ENCODE data around the gene CCDC154.

Gene CCDC154

GRCh38 chr16:1438229-1439057, 5.9 kb downstream of the CCDC154 start:
- no peak for DNase-seq (ENCODE audit: low read depth)

GRCh38 chr16:1437606-1438005, 6.8 kb downstream of the CCDC154 start:
- DNase-seq (ENCODE audit: low read depth) = no peak

DNA sequence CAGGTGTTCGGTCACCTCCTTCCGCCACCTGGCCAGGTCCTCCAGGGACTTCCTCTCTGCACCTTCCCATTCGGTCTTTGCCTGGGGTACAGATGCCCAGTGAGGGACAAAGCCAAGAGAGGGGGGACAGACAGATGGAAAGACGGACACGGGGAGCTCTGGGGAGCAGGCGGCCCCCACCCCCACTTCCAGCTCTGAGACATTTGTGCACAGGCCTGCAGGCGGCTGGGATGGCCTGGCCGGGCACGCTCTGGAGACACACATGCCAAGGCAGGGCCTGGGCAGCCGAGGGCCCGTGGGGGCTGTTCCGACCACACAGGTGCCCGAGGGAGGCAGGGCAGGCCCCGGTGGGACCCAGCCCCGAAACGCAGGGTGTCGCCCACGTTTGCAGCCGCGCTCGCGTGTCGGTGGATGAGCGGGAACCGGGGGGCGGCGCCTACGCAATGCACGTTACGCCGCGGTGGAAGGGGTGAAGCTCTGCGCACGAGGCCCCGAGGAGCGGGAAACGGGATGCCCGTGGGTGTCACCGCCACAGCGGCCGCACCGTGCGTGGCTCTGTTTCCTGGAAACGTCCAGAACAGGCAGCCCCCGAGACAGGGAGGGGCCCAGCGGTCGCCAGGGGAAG, 7.5 kb downstream of the CCDC154 start:
- no peak for DNase-seq (ENCODE audit: low read depth)

- no peak for DNase-seq (ENCODE audit: low read depth)
Measured at GRCh38 chr16:1435921-1436697, 8.2 kb downstream of the CCDC154 start.

GRCh38 chr16:1434644-1435592, 9.4 kb downstream of the CCDC154 start:
- DNase-seq (ENCODE audit: low read depth) = no peak

DNA sequence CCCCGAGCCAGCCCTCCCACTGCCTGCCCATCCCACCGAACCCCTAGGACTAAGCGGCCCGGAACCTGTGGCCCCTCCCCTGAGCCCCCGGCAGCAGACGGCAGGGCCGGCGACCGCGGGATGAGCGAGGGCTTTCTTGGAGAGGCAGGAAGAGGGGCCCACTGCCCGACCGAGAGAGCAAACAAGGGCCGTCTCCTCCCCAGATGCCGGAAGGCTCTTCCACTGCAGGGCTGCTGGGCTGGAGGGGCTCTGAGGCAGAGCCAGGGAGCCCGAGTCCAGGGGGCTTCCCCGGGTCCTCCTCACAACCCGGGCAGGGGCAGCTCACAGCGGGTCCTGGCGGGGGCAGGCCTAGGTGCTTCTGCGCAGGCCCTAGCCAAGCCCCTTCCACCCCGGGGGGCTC, 10.6 kb downstream of the CCDC154 start:
- no peak for DNase-seq (ENCODE audit: low read depth)

GRCh38 chr16:1433263-1433560, 11.1 kb downstream of the CCDC154 start:
- no peak for DNase-seq (ENCODE audit: low read depth)

GRCh38 chr16:1432388-1433262, 11.7 kb downstream of the CCDC154 start:
- no peak for DNase-seq (ENCODE audit: low read depth)

- no peak for DNase-seq (ENCODE audit: low read depth)
Measured at GRCh38 chr16:1431497-1432270, 12.7 kb downstream of the CCDC154 start.

DNA sequence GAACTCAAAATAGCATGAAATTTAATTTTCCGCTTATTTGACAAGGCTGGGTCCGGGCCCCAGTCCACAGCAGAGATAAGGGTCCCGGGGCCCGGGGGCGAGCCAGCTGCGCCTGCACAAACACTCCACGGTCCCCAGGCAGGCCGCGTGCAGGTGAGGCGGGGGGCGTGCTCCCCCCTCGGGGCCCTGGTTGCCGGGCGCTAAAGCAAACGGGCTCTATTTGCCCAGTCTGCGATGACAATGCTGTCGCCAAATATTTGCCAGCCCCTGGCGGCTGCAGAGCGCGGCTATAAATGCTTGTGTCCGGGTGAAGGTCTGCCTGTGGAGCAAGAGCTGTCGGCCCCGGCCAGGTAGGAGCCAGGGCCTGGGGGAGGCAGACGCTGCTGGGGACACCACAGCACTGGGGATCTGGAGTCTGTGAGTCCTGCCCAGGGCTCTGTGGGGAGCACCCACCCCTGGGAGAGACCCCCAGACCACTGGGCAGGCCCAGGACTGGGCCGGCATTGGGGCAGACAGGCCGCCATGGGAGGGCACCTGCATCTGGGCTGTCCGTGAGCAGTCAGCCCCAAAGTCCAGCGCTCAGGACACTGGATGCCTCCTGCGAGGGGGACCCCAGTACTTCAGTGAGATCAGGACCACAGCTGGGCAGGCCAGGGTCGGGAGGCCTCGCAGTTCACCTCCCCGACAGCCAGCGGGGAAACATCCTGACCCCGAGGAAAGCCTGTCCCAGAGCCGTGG, 13.4 kb downstream of the CCDC154 start, which contains the start of gene PERCC1:
PERCC1 (plus strand) TSS at position 320 of the 738 bp plus-strand sequence. CDS start 1,516 bp downstream, outside the sequence.
- no peak for DNase-seq (ENCODE audit: low read depth)

DNA sequence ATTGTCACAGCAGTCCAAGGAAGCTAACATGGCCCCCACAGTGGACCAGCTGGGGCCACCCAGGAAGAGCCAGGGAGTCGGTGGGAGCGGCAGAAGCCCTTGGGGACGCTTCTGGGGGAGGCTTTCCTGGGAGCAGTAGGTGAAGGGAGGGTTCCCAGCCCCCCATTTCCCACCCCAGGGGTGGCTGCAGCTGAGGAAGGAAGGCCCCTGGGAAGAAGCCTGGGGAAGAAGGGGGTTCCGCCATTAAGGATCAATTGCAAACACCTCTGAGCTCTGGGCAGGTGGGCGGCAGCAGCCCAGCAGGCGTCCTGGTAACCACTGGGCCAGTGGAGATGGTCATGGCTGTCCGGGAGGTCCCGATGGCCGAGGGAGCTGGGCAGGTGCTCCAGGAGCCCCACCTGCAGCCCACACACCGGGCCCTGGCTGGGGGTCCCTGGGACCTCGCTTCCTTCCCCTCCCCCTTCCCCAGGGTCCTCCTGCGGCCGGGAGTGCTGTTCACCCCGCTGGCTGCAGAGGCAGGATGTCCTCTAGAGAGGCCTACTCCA, 14.1 kb downstream of the CCDC154 start:
- no peak for DNase-seq (ENCODE audit: low read depth)

- DNase-seq (ENCODE audit: low read depth) = no peak
Measured at GRCh38 chr16:1429631-1430030, 14.7 kb downstream of the CCDC154 start.

- no peak for DNase-seq (ENCODE audit: low read depth)
Measured at GRCh38 chr16:1429012-1429411, 15.3 kb downstream of the CCDC154 start.

- peak; percentile 20 for DNase-seq (ENCODE audit: low read depth)
Measured at GRCh38 chr16:1428511-1428910, 15.8 kb downstream of the CCDC154 start.

GRCh38 chr16:1427473-1428461, 16.6 kb downstream of the CCDC154 start:
- DNase-seq (ENCODE audit: low read depth) = no peak

- no peak for DNase-seq (ENCODE audit: low read depth)
Measured at GRCh38 chr16:1426734-1427471, 17.5 kb downstream of the CCDC154 start.
